NCI-H1417 treated with DMSO at 0.1 percent for 48 hours (cell line): Measurements from ENCODE around the gene HECW1.
"Not testable (repeated sequence)": the region's sequence is repeated elsewhere in the genome, so short reads cannot be mapped to it uniquely, and the experiment has no call there.

ENCODE experiments used
- DNase-seq: peaks from one replicate; lab custom pipeline; 2025; lab: John Stamatoyannopoulos, UW

HECW1 gene

DNA sequence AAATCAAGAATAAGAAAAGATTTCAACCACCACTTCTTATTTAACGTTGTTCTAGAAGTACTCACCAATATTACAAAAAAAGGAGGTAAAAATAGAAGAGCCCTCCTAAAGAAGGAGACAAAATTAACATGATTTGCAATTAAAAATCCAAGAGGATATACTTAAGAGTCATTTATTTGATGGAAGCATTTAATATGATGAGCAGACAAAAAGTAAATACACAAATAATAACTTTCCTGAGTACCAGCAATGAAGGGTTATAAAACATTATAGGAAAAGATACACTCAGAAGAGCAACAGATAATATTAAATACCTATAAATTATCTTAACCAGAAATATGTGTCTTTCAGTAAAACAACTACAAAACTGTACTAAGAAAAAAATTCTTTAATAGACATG is 363.5 kb downstream of the HECW1 start:
- no peak for DNase-seq

DNA sequence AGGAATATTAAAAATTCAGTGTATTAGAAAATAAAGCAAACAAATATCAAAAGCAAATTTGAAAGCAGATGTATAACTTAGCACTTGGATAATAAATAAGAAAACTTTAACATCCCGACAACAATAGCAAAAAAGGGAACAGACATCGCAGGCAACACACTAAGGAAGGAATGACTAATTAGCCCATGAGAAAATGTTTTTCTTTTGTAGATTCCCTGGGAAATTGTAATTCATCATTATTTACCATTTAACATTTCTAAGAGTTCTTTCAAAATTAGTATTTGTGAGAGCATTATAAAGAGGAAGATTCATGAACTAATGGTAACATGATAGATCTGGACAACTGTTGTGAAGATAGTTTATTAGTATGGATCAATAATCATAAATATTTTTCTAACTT is 364.4 kb downstream of the HECW1 start:
- no peak for DNase-seq

DNA sequence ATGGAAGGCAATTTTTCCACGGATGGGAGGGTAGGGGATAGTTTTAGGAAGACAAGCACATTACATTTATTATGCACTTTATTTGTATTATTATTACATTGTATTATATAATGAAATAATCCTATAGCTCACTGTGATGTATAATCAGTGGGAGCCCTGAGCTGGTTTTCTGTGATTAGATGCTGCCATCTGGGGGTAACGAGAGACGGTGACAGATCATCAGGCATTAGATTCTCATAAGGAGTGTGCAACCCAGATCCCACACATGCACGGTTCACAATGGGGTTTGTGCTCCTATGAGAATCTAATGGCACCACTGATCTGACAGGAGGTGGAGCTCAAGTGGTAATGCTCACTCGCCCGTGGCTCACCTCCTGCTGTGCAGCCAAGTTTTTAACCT is 366.6 kb downstream of the HECW1 start:
- DNase-seq, result no peak

DNA sequence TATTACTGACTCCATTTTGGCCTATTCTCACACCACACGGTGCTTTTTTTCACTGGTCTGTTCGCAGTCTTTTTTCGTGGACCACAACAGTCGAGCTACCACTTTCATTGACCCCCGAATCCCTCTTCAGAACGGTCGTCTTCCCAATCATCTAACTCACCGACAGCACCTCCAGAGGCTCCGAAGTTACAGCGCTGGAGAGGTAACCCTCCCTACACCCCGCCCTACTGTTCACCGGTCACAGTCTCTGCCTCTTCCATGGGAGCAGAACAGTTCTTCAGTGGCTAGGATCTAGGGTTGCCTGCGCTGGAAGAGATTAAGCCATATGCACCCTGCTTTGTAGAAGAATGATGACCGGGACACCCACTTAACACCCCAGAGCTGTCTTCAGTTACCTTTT is 367.1 kb downstream of the HECW1 start:
- DNase-seq, result no peak

DNA sequence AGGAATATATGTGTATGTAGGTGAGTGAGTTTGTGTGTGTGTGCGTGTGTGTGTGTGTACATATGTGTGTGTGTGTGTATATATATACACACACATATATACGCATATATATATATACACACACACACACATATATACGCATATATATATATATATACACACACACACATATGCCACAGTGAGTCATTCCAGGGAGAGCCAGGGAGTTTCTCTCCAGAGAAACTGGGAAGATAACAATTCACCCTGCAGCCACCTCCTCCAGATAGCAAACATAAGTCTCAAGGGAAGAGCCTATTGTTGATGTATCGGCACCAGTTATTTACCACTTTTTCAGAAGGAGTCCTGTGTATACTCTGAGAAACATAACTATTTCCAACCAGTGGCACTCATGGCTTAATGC is 368.1 kb downstream of the HECW1 start:
- DNase-seq, result no peak

DNA sequence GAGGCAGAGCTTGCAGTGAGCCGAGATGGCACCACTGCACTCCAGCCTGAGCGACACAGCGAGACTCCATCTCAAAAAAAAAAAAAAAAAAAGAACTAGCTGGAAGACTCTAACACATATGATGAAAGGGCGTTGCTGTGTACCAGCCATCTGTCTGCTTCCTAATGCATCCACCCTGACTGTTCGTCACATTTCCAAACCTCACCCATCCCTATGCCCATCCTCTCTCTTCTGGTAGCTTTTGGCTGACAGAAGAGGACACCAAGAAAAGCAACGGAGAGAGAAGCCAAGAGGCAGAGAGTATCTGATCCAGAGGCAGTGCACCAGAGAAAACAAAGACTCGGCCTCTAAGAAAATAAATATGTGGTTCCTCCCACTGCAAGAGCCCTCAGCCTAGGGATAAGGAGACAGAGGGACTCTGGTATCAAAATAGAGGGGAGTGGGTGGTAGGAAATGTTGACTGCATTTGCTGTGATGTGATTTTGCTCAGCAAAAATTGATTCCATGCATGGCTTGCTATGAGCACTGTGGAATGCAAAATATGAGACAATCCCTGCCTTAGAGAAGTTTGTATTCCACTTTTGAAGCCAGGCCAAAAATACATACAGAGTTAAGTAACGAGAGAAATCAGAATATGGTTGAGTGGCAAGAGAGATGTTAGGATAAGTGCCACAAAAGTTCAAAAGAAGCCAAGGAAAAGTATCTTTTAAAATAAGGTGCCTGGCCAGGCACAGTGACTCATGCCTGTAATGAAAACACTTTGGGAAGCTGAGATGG is 369.6 kb downstream of the HECW1 start:
- no peak for DNase-seq

DNA sequence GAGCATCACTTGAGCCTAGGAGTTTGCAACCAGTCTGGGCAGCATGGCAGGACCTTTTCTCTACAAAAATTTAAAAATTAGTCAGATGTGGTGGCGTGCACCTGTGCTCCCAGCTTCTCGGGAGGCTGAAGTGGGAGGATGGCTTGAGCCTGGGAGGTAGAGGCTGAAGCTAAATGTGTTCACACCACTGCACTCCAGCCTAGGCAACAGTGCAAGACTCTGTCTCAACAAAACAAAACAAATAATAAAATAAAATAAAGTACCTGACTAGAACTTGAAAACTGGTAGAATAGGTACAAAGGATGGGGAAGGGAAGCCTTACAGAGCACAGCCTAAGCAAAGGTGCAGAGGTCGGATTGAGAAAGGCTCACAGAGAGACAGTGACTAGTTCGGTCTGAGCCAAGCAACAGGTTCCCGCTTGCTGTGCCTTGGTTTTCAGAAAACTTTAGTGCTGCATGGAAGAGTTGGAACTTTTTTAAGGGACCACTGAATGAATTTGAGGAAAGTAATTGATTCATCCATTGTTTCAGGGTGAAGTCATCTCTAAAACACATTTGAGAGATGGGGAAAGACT is 370.3 kb downstream of the HECW1 start:
- no peak for DNase-seq

DNA sequence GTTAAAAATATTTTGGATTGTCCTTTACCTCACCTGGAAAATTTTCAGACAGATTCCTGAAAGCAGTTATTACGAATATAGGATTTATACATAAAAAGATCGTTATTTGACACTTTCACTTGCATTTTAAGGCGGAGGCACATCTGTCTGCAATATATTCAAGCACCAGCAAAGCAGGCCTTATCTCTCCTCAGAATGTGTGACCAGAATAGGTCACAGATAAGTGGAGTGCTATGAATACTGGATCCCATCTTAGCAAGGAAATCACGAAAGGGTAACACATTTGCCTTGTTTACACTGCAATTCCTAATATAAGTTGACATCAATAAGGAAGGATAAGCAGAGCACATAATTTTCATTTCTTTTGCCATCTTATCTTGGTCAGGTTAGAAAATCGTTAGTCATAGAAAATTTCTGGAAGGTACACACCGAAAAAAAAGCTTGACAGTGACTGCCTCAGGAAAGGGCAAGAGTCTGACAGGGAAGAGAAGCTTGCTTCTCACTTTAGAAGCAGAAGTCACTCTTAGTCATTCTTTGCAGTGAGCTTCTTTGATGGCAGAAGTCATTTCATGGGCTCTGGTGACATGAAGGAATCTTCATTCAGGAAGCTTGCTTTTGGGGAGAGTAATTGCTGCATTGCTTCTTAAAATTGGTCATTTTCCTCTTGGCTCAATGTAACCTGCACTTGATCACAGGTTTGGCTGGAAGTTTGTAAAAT is 372.4 kb downstream of the HECW1 start:
- DNase-seq, result no peak

DNA sequence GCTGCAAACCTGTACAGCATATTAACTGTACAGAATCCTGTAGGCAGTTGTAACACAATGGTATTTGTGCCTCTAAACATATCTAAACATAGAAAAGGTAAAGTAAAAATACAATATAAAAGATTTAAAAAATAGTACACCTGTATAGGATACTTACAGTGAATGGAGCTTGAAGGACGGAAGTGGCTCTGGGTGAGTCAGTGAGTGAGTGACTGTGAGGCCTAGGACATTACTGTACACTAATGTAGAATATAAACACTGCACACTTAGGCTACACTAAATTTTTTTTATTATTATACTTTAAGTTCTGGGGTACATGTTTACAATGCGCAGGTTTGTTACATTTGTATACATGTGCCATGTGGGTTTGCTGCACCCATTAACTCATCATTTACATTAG is 373.1 kb downstream of the HECW1 start:
- DNase-seq, result no peak

DNA sequence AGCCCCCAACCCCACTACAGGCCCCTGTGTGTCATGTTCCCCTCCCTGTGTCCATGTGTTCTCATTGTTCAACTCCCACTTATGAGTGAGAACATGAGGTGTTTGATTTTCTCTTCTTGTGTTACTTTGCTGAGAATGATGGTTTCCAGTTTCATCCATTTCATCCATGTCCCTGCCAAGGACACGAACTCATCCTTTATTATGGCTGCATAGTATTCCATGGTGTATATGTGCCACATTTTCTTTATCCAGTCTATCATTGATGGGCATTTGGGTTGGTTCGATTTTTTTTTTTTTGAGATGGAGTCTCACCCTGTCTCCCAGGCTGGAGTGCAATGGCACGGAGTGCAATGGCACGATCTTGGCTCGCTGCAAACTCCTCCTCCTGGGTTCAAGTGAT is 373.6 kb downstream of the HECW1 start:
- DNase-seq, result not testable (repeated sequence)

DNA sequence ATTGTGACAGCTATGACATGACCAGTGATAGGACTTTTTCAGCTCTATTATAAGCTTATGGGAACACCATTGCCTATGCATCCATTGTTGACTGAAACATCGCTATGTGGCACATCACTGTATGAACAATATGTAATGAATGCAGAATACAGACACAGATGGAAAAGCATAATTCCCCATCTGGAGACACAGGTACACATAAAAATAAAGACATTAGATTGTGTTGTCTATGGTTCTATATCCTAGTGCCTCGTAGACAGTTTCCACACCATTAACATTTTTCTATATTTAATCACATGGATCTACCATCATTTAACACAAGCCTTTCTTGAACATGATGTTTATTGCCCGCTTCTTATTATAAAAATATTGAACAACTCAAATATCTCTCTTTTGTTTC is 374.2 kb downstream of the HECW1 start:
- no peak for DNase-seq

DNA sequence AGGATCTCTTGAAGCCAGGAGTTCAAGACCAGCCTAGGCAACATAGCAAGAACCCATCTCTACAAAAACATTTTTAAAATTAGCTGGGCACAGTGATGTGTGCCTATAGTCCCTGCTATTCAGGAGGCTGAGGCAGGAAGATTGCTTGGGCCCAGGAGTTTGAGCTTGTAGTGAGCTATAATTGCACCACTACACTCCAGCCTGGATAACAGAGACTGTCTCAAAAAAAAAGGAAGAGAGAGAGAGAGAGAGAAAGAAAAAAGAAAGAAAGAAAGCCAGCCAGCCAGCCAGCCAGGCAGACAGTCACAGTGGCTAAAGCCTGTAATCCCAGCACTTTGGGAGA is 375.3 kb downstream of the HECW1 start:
- no peak for DNase-seq

DNA sequence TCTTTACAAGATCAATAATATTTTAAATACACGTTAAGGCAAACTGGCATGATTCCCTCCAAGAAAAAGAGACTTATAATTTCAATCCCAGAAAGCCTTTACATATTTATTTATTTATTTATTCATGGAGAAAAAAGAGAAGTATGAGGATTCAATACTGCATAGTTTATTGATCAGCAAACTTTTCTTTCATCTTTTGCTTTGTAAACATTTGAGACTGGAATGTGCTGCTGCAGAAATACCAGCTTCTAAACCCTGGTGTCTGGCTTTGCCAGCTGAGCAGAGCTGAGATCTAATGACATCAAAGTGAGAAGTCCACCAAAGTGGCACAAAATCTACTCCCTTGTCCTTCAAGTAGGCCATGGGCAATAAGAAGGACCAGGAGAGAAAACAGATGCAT is 376.8 kb downstream of the HECW1 start:
- DNase-seq, result no peak

DNA sequence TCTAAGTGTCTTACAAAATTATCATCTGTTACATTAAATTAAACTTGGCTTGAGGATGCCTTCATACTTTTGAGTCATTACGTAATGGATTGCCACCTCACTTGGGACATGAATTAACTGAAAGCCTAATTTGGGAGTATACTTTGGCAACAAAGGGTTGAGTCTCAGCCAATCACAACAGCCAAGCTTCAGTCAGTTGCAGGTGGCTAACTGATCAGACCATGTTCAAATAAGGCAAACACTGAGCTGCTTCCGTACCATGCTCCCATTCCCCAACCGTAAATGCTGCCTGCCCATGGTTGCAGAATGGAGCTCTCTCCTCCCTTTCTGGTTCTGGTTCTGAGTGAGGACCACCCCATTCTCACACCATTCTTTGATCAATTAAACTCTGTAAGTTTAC is 377.6 kb downstream of the HECW1 start:
- DNase-seq, result no peak

DNA sequence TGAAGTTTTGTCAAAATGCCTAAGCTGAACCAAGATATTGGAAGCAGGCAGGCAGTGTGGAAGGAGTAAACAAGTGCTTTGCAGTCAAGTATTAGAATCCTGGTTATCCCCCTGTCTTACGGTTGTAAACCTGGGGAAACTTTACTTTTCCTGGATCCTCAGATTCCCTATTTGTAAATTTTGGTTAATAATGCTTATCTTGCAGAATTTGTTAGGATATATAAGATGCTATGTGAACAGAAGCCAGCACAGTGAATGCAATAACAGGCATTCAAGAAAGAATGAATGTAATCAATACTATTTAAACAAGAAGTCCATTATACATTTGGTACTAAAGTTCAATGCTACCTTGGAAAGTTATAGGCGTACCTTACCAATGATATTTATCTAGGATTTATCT is 378.7 kb downstream of the HECW1 start:
- DNase-seq, result no peak

DNA sequence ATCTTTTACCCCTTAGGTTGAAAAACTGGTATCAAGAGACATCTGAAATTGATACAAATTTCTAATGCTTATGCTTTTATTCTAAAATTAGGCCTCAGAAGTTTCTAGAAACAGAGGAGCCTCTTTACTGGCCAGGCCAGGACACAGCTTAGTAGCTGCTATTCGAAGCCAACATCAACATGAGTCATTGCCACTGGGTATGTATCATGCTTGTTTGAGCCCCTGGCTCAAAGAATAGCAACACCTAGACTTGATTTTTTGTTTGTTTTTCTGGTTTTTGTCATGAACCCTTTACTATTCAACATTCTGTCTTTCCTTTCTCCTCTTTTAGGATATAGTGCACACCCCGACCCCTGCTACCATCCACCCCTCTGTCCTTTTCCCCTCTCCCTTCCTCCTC is 379.5 kb downstream of the HECW1 start:
- DNase-seq, result no peak

DNA sequence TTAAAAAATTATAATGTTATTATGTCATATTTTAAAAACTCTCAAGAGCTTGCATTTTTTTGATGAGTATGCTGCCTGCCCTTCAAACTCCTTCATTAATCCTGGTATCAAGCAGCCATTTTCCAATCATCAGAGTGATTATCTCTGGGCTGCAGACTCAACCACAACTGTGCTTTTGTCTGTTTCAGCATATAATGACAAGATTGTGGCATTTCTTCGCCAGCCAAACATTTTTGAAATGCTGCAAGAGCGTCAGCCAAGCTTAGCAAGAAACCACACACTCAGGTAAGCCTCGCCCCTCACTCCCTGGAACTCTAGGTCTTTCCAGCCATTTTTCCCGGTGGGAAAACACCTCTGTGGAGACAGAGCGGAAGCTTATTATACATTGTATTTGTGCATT is 380.4 kb downstream of the HECW1 start:
- no peak for DNase-seq

DNA sequence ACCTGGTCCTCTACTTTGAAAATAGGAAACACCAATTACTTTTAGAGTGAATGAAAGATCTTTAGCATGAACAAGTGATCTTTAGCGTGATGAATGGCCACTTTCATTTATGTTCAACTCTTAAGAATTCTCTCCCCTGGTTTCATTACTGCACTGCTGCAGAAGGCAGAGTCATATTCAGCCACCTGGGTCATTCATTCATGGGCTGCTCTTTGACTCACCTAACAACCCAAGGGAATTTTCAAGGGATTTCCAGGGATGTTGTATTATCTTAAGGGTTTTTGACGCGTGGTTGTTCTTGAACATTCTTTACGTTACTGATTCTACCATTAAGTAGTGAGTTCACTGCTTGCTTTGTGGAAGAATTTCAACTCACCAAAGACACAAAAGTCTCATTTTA is 383.1 kb downstream of the HECW1 start:
- no peak for DNase-seq

DNA sequence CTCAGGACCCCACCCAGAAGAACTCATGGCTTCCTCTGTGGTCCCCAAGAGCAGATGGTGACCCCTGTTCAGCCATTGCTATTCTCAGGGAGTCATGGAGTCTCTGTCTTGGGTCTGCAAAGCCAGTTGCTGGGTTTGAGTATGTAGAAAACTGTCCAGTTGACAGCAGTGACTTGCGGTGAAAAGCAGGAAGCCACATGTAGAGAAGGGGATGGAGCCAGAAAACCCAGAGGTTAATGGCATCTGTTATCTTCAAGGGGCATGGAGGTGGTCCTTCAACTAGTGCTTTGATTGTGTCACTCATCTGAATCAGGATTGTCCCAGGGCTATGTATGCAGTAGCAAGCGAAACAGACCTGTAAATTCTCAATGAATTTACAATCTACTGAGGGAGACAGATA is 384.1 kb downstream of the HECW1 start:
- DNase-seq, result no peak

DNA sequence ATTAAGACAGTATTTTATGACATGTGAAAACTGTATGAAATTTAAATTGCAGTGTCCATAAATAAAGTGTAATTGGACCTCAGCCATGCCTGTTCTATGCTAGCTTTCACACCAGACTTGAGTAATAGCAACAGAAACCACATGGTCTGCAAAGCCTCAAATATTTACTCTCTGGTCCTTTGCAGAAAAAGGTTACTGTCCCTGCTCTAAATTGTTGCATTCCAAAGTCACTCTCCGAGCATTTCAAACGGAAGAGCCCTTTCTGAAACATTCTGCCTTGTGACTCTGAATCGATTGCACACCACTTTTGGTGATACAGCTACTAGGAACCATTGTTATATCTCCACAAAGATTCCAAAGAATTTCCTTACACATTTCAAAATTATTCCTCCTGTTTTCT is 389.4 kb downstream of the HECW1 start:
- DNase-seq, result no peak

DNA sequence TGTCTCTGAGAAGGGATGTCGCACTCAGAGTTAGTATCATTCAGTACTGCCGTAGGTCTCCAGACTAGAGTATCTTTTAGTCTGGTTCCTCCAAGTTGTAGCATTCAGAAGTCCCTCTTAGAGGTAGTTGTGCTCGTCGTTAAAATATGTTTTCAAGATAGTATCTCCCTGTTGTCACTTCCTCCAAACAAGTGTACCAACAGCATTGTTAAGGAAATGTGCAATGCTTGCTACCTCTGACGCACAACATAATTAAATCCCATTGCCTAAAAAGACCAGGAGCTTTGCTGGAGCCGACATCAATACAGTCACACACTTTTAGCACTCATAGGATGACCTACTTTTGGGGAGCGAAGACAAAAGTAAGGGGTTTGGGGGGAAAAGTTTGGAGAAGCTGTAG is 390.5 kb downstream of the HECW1 start:
- no peak for DNase-seq

DNA sequence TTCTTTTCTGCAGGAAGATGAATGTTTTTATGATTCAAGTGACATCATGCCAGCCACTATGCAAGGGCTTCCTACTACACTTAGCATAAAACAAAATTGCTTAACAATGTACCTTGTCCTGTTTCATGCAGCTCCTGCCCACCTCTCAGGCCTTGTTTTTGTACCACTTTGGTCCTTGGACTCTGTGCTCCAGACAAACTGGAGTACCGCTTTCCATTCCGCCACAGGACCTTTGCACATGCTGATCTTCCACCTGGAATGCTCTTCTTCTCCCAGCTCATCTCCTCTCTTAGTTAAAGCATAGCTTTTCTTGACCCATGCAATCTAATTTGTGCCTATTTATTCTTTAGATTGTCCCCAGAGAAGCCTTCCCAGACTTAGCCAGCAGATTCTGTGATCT is 393.0 kb downstream of the HECW1 start:
- no peak for DNase-seq

DNA sequence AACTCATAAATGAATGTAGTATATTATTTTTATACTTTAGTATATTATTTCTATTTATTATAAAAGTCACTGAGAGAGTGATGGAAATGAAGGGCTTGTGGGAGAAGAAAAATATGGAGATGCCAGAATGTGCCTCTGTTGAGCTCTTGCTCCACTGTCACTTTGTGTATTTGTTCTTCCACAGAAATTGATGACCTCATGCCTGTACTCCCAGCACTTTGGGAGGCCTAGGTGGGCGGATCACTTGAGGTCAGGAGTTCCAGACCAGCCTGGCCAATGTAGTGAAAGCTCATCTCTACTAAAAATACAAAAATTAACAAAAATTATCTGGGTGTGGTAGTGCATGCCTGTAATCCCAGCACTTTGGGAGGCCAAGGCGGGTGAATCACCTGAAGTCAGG is 394.0 kb downstream of the HECW1 start:
- no peak for DNase-seq

DNA sequence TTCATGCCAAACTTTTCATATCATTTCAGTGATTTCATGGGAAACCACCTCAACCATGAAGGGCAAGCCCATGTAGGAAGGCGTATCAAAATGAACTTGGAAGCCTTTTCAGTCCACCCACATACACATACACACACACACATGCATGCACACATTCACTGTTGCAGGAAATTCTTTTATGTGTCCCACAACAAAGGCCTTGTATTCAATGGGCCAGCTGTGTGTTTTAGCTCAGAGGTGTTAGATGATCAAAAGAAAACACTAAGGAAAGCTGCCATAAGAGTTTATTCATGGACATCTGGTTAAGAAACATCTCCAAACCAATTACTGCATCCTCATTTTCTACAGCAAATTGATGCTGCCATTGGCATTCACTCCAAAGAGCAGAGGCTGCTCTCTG is 396.0 kb downstream of the HECW1 start:
- no peak for DNase-seq
